Measurements from ENCODE around the gene TFF3.

GRCh38 chr21:42363312-42363711 lies 48.1 kb upstream of the TFF3 start:
- TF ChIP-seq, protein P1, sequence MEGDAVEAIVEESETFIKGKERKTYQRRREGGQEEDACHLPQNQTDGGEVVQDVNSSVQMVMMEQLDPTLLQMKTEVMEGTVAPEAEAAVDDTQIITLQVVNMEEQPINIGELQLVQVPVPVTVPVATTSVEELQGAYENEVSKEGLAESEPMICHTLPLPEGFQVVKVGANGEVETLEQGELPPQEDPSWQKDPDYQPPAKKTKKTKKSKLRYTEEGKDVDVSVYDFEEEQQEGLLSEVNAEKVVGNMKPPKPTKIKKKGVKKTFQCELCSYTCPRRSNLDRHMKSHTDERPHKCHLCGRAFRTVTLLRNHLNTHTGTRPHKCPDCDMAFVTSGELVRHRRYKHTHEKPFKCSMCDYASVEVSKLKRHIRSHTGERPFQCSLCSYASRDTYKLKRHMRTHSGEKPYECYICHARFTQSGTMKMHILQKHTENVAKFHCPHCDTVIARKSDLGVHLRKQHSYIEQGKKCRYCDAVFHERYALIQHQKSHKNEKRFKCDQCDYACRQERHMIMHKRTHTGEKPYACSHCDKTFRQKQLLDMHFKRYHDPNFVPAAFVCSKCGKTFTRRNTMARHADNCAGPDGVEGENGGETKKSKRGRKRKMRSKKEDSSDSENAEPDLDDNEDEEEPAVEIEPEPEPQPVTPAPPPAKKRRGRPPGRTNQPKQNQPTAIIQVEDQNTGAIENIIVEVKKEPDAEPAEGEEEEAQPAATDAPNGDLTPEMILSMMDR (IDR thresholded peaks at IDR 0.05; ENCODE audit: poor library complexity, severe bottlenecking): no peak
- TF ChIP-seq REST (IDR thresholded peaks at IDR 0.05; ENCODE audit: borderline replicate concordance): no peak
- no peak for TF ChIP-seq POLR2AphosphoS5 (IDR thresholded peaks at IDR 0.05)
- TF ChIP-seq EZH2 (IDR thresholded peaks at IDR 0.05; ENCODE audit: borderline replicate concordance, insufficient read depth, low read length, poor library complexity, severe bottlenecking): no peak
- TF ChIP-seq EP300 (conservative IDR thresholded peaks at IDR 0.05; ENCODE audit: poor library complexity, severe bottlenecking): no peak
- no peak for TF ChIP-seq TAF1 (IDR thresholded peaks at IDR 0.05; ENCODE audit: low read depth)
- no peak for TF ChIP-seq SMC3 (conservative IDR thresholded peaks at IDR 0.05; ENCODE audit: poor library complexity)

Measured in neural cell (in vitro differentiated cells).